NCI-H345 (cell line): Measurements from ENCODE around the gene STAT5B.
"Not testable (repeated sequence)": the region's sequence is repeated elsewhere in the genome, so short reads cannot be mapped to it uniquely, and the experiment has no call there.

Experiments used
- DNase-seq: peaks from one replicate; lab custom pipeline; 2025; lab: John Stamatoyannopoulos, UW

Gene STAT5B

GRCh38 chr17:42305543-42306384, 29.6 kb upstream of the STAT5B start:
- no peak for DNase-seq

- not testable (repeated sequence) for DNase-seq
Measured at GRCh38 chr17:42305031-42305330, 28.8 kb upstream of the STAT5B start.

GRCh38 chr17:42304187-42305030, 28.2 kb upstream of the STAT5B start:
- no peak for DNase-seq

- no peak for DNase-seq
Measured at GRCh38 chr17:42303694-42304093, 27.5 kb upstream of the STAT5B start.

GRCh38 chr17:42301022-42301421, 24.8 kb upstream of the STAT5B start:
- no peak for DNase-seq

GRCh38 chr17:42299913-42300312, 23.7 kb upstream of the STAT5B start:
- not testable (repeated sequence) for DNase-seq

GRCh38 chr17:42299361-42299760, 23.2 kb upstream of the STAT5B start:
- DNase-seq: not testable (repeated sequence)

- not testable (repeated sequence) for DNase-seq
Measured at GRCh38 chr17:42297775-42298174, 21.6 kb upstream of the STAT5B start.

GRCh38 chr17:42296012-42296411, 19.8 kb upstream of the STAT5B start:
- no peak for DNase-seq

- DNase-seq: no peak
Measured at GRCh38 chr17:42294469-42295398, 18.5 kb upstream of the STAT5B start.

GRCh38 chr17:42291129-42291528, 14.9 kb upstream of the STAT5B start:
- DNase-seq: no peak

- DNase-seq: no peak
Measured at GRCh38 chr17:42290577-42290976, 14.4 kb upstream of the STAT5B start.

- no peak for DNase-seq
Measured at GRCh38 chr17:42289611-42290181, 13.5 kb upstream of the STAT5B start.

GRCh38 chr17:42288803-42289610, 12.8 kb upstream of the STAT5B start:
- no peak for DNase-seq

- DNase-seq: peak; percentile 9
Measured at GRCh38 chr17:42287977-42288802, 12.0 kb upstream of the STAT5B start, which contains the start of gene STAT5A. TSS of gene STAT5A (plus strand) at chr17:42288498. CDS start at chr17:42289412, 914 bp downstream.

- DNase-seq: no peak
Measured at GRCh38 chr17:42287305-42287976, 11.2 kb upstream of the STAT5B start.

GRCh38 chr17:42286411-42287221, 10.4 kb upstream of the STAT5B start:
- DNase-seq: no peak

- DNase-seq: no peak
Measured at GRCh38 chr17:42285346-42286050, 9.3 kb upstream of the STAT5B start.
